ENCODE results near the gene NPY4R.
"Not testable (repeated sequence)": the region's sequence is repeated elsewhere in the genome, so short reads cannot be mapped to it uniquely, and the experiment has no call there.

The NPY4R gene

GRCh38 chr10:46465765-46466164 is at the start of gene NPY4R:
Gene NPY4R, minus strand, starts transcription at chr10:46465958. Its CDS starts 3,323 bp downstream, at chr10:46462635.
- DNase-seq = not testable (repeated sequence)

GRCh38 chr10:46515366-46515765 is 49.6 kb upstream of the NPY4R start:
- DNase-seq = no peak

GRCh38 chr10:46514899-46515298 is 49.1 kb upstream of the NPY4R start:
- DNase-seq = no peak

GRCh38 chr10:46514431-46514861 is 48.7 kb upstream of the NPY4R start:
- no peak for DNase-seq

GRCh38 chr10:46513333-46513732 is 47.6 kb upstream of the NPY4R start:
- DNase-seq = not testable (repeated sequence)

GRCh38 chr10:46512725-46513124 is 47.0 kb upstream of the NPY4R start:
- not testable (repeated sequence) for DNase-seq

- not testable (repeated sequence) for DNase-seq
Observed at GRCh38 chr10:46512002-46512401, 46.2 kb upstream of the NPY4R start.

- not testable (repeated sequence) for DNase-seq
Observed at GRCh38 chr10:46499990-46500389, 34.2 kb upstream of the NPY4R start.

GRCh38 chr10:46498985-46499703 is 33.4 kb upstream of the NPY4R start:
- not testable (repeated sequence) for DNase-seq

GRCh38 chr10:46497878-46498277 is 32.1 kb upstream of the NPY4R start:
- not testable (repeated sequence) for DNase-seq

GRCh38 chr10:46497401-46497800 is 31.6 kb upstream of the NPY4R start:
- DNase-seq = not testable (repeated sequence)

- DNase-seq = not testable (repeated sequence)
Observed at GRCh38 chr10:46491364-46492114, 25.8 kb upstream of the NPY4R start.

- DNase-seq = not testable (repeated sequence)
Observed at GRCh38 chr10:46490285-46490684, 24.5 kb upstream of the NPY4R start.

GRCh38 chr10:46486459-46486858 is 20.7 kb upstream of the NPY4R start:
- DNase-seq = not testable (repeated sequence)

GRCh38 chr10:46474746-46475320 is 9.1 kb upstream of the NPY4R start:
- not testable (repeated sequence) for DNase-seq

- not testable (repeated sequence) for DNase-seq
Observed at GRCh38 chr10:46473758-46474157, 8.0 kb upstream of the NPY4R start.

- not testable (repeated sequence) for DNase-seq
Observed at GRCh38 chr10:46470134-46470533, 4.4 kb upstream of the NPY4R start.

- DNase-seq = not testable (repeated sequence)
Observed at GRCh38 chr10:46468119-46468809, 2.5 kb upstream of the NPY4R start.

GRCh38 chr10:46463608-46464007 is 2.1 kb downstream of the NPY4R start:
- not testable (repeated sequence) for DNase-seq

- not testable (repeated sequence) for DNase-seq
Observed at GRCh38 chr10:46462276-46462675, 3.5 kb downstream of the NPY4R start.

- not testable (repeated sequence) for DNase-seq
Observed at GRCh38 chr10:46459579-46459978, 6.2 kb downstream of the NPY4R start.

GRCh38 chr10:46457071-46457470 is 8.7 kb downstream of the NPY4R start:
- not testable (repeated sequence) for DNase-seq

GRCh38 chr10:46455992-46456391 is 9.8 kb downstream of the NPY4R start:
- not testable (repeated sequence) for DNase-seq
